H1 (cell line): Measurements from ENCODE around the gene NEURL1B. TPM values are rescaled to one million over a fixed set of nuclear protein-coding genes. Genes with fewer than 3 reads are reported as not detected.

Experiments used
- polyA plus RNA-seq, 7 experiments: library from polyadenylated mRNA; depleted of rRNA in 3 of 7; stranded (reverse) in 5 of 7; unstranded in 2 of 7; fragments of >200 nt in 5 of 7; fragments of 200-250 nt in 2 of 7; gene quantifications; 1 replicate in 5 of 7; 2 replicates in 1 of 7; 4 replicates in 1 of 7; pipeline versions ENCODE4 v1.2.1 to v1.2.3, GENCODE V29; 2011 to 2013; ENCODE audit warnings: missing spikeins in 2 of 7, mixed read lengths in 2 of 7
- total RNA-seq: library from RNA; stranded (reverse); fragmentation: NEBNext Ultra II Directional; extraction: Animal tissue kit (Norgen Biotek cat#: 25700); gene quantifications from 2 replicates; pipeline ENCODE4 v1.2.1, GENCODE V29; 2021
- TF ChIP-seq, protein P1 (sequence below), 3 experiments: IDR thresholded peaks; 1 replicate in 2 of 3; 2 replicates in 1 of 3; pipeline versions ENCODE4 v1.5.1 to v1.6.1; 2011; ENCODE audit warnings: low read length in 3 of 3, mild to moderate bottlenecking in 3 of 3, inconsistent platforms in 2 of 3, low read depth in 1 of 3, moderate library complexity in 1 of 3; ENCODE audit not compliant: insufficient read depth in 1 of 3; ENCODE audit errors: control extremely low read depth in 1 of 3

NEURL1B gene
- total and polyA plus RNA-seq, 2 of the 8 experiments (the other 6 are each of a cell fraction or from before 2014, with no cell fraction given), result 3.3 to 6.1 TPM

DNA sequence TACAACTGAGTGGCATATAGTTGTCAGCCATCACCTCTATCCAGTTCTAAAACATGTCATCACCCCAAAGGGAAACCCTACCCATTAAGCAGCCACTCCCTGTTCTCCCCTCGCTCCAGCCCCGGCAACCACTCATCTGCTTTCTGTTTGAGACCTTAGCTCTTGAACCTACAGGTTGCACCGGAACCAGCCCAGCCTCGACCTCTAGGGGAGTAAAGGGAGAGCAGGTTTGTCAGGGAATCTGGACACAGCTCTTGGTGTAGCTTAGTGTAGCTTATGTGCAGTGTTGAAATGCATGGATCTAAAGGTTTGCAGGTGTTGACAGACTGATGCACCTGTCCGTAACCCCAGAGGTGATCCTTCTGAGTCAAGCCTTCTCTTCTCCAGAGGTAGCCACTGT is 30.0 kb downstream of the NEURL1B start (continued):
- TF ChIP-seq, protein P1, sequence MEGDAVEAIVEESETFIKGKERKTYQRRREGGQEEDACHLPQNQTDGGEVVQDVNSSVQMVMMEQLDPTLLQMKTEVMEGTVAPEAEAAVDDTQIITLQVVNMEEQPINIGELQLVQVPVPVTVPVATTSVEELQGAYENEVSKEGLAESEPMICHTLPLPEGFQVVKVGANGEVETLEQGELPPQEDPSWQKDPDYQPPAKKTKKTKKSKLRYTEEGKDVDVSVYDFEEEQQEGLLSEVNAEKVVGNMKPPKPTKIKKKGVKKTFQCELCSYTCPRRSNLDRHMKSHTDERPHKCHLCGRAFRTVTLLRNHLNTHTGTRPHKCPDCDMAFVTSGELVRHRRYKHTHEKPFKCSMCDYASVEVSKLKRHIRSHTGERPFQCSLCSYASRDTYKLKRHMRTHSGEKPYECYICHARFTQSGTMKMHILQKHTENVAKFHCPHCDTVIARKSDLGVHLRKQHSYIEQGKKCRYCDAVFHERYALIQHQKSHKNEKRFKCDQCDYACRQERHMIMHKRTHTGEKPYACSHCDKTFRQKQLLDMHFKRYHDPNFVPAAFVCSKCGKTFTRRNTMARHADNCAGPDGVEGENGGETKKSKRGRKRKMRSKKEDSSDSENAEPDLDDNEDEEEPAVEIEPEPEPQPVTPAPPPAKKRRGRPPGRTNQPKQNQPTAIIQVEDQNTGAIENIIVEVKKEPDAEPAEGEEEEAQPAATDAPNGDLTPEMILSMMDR (IDR thresholded peaks at IDR 0.05; ENCODE audit: control extremely low read depth in 1 of 3, insufficient read depth in 1 of 3, low read depth in 1 of 3, low read length in 3 of 3), result no peak
